Hindlimb muscle (tissue), 1 donor: ENCODE results near the gene TK2. TPM values are rescaled to one million over a fixed set of nuclear protein-coding genes. Genes with fewer than 3 reads are reported as not detected.
"Not testable (repeated sequence)": the region's sequence is repeated elsewhere in the genome, so short reads cannot be mapped to it uniquely, and the experiment has no call there.

Source experiments
- DNase-seq: peaks from one replicate; pipeline ENCODE4 v3.0.0-alpha.2; 2013
- polyA plus RNA-seq: library from polyadenylated mRNA; unstranded; fragments of 120-200 nt; gene quantifications from one replicate; pipeline ENCODE4 v1.2.1, GENCODE V29; 2013; ENCODE audit not compliant: insufficient read length

The TK2 gene
- polyA plus RNA-seq, 1 donor: 15.7 TPM

- no peak for DNase-seq
These were observed 30.2 kb downstream of the TK2 start for GRCh38 chr16:66519482-66520373.

- no peak for DNase-seq
These were observed 32.2 kb downstream of the TK2 start for GRCh38 chr16:66517586-66518263.

- DNase-seq: peak; percentile 91
These were observed 32.9 kb downstream of the TK2 start for GRCh38 chr16:66516808-66517585.

- DNase-seq: no peak
These were observed 33.5 kb downstream of the TK2 start for GRCh38 chr16:66516509-66516807.

GRCh38 chr16:66515596-66516508 lies 34.1 kb downstream of the TK2 start:
- DNase-seq: no peak

- not testable (repeated sequence) for DNase-seq
These were observed 34.8 kb downstream of the TK2 start for GRCh38 chr16:66514980-66515595.

- DNase-seq: not testable (repeated sequence)
These were observed 35.5 kb downstream of the TK2 start for GRCh38 chr16:66514391-66514790.

GRCh38 chr16:66513111-66513723 lies 36.7 kb downstream of the TK2 start:
- DNase-seq: no peak

- DNase-seq: no peak
These were observed 37.4 kb downstream of the TK2 start for GRCh38 chr16:66512272-66513110.

GRCh38 chr16:66511602-66512271 lies 38.2 kb downstream of the TK2 start:
- DNase-seq: no peak

- no peak for DNase-seq
These were observed 39.0 kb downstream of the TK2 start for GRCh38 chr16:66510711-66511601.

- no peak for DNase-seq
These were observed 39.6 kb downstream of the TK2 start for GRCh38 chr16:66510298-66510697.

GRCh38 chr16:66509576-66509975 lies 40.3 kb downstream of the TK2 start:
- DNase-seq: no peak

- no peak for DNase-seq
These were observed 40.9 kb downstream of the TK2 start for GRCh38 chr16:66508914-66509496.

GRCh38 chr16:66508248-66508913 lies 41.5 kb downstream of the TK2 start:
- DNase-seq: no peak

- DNase-seq: no peak
These were observed 42.1 kb downstream of the TK2 start for GRCh38 chr16:66507731-66508239.

- DNase-seq: no peak
These were observed 46.3 kb downstream of the TK2 start for GRCh38 chr16:66503612-66504011.
